Gastroesophageal sphincter (tissue), 4 donors: ENCODE data around the gene ACTN2. TPM values are rescaled to one million over a fixed set of nuclear protein-coding genes. Genes with fewer than 3 reads are reported as not detected.

Experiments used
- ATAC-seq: fragments of 150-250 bp; one replicate; pipeline ENCODE4 v1.9.1; 2016; ENCODE audit warnings: mild to moderate bottlenecking, moderate library complexity
- H3K27ac ChIP-seq, 4 donors: fragments of 200-600 bp; sonication (generic) in 3 of 4; 1 replicate in 3 of 4; 2 replicates in 1 of 4; pipeline ENCODE4 v1.5.1; 2016 to 2019
- H3K27me3 ChIP-seq: fragments of 200-600 bp; sonication (generic); one replicate; pipeline ENCODE4 v1.5.1; 2019
- H3K36me3 ChIP-seq, 2 donors: fragments of 200-600 bp; sonication (generic); one replicate each; pipeline ENCODE4 v1.5.1; 2019; ENCODE audit warnings: control low read depth in 1 of 2
- H3K4me1 ChIP-seq, 3 donors: fragments of 200-600 bp; sonication (generic); 1 replicate in 2 of 3; 2 replicates in 1 of 3; pipeline ENCODE4 v1.5.1; 2016 to 2019; ENCODE audit warnings: control low read depth in 2 of 3
- H3K4me3 ChIP-seq, 2 donors: fragments of 200-600 bp; sonication (generic); one replicate each; pipeline ENCODE4 v1.5.1; 2019; ENCODE audit warnings: mild to moderate bottlenecking in 1 of 2, moderate library complexity in 1 of 2
- H3K9me3 ChIP-seq, 3 donors: fragments of 200-600 bp; sonication (generic); one replicate each; pipeline ENCODE4 v1.5.1; 2017 to 2019; ENCODE audit warnings: control low read depth in 2 of 3
- CTCF ChIP-seq, 4 experiments: fragments of 200-600 bp in 2 of 4; fragments of 450-650 bp in 2 of 4; sonication (generic) in 1 of 4; IDR thresholded peaks; one replicate each; pipeline ENCODE4 v1.5.1; 2017 to 2019; ENCODE audit warnings: antibody characterized with exemption in 4 of 4, mild to moderate bottlenecking in 2 of 4, moderate library complexity in 2 of 4
- EP300 ChIP-seq: sonication (generic); formaldehyde crosslinking; IDR thresholded peaks from one replicate; pipeline ENCODE4 v1.6.1; 2017; ENCODE audit warnings: antibody characterized with exemption, mild to moderate bottlenecking
- POLR2A ChIP-seq, 2 donors: fragments of 450-650 bp; IDR thresholded peaks; one replicate each; pipeline ENCODE4 v1.6.1; 2017; ENCODE audit warnings: antibody characterized with exemption in 2 of 2, mild to moderate bottlenecking in 2 of 2, moderate library complexity in 1 of 2
- POLR2AphosphoS5 ChIP-seq: sonication (generic); formaldehyde crosslinking; IDR thresholded peaks from one replicate; pipeline ENCODE4 v1.6.1; 2017; ENCODE audit warnings: antibody characterized with exemption
- WGBS, 2 donors: methylation state at CpG; one replicate each; pipeline ENCODE4 v1.1.5; 2018; ENCODE audit warnings: low coverage in 1 of 2; 5-methylcytosine and 5-hydroxymethylcytosine counted together
- total RNA-seq, 4 donors: library from RNA; depleted of rRNA; stranded (reverse); fragments of >200 nt; gene quantifications; one replicate each; pipeline ENCODE4 v1.1.0, GENCODE V29; 2016

The ACTN2 gene
- total RNA-seq, 4 donors from 2014 or later: 5.7 to 21.3 (median 14.1) TPM

- Histone ChIP-seq H3K36me3 (peaks cover 0 to 25% of the 10 kb centered on the region in 2 donors), H3K4me3 (no peak overlapping the region), H3K9me3 (no peaks in the 10 kb centered on the region), H3K27ac (no peak overlapping the region), H3K27me3 (no peaks in the 10 kb centered on the region), H3K4me1 (peaks cover 0 to 7% (median 0%) of the 10 kb centered on the region in 3 donors)
- 66 to 73% methylated on average over 4 of the region's 4 CpGs for WGBS, 2 donors
- ATAC-seq: no peak
- TF ChIP-seq POLR2A (IDR thresholded peaks at IDR 0.05) (no peak), EP300 (no peak), POLR2AphosphoS5 (no peak), CTCF (IDR thresholded peaks at IDR 0.05) (no peak)
Measured at GRCh38 chr1:236751935-236752334, 65.6 kb downstream of the ACTN2 start.

- TF ChIP-seq CTCF (IDR thresholded peaks at IDR 0.05): peak in 1 of 4 experiments; percentile 34
- TF ChIP-seq POLR2A (IDR thresholded peaks at IDR 0.05): no peak
- 54 to 58% methylated on average over 4 to 5 of the region's 5 CpGs for WGBS, 2 donors
- H3K36me3 ChIP-seq: peaks cover 0 to 25% of the 10 kb centered on the region in 2 donors
- ATAC-seq: no peak
- H3K27ac ChIP-seq: no peak overlapping the region
- no peaks in the 10 kb centered on the region for H3K9me3 ChIP-seq
- H3K4me3 ChIP-seq: no peak overlapping the region
- H3K4me1 ChIP-seq: peaks cover 0 to 7% (median 0%) of the 10 kb centered on the region in 3 donors
- H3K27me3 ChIP-seq: no peaks in the 10 kb centered on the region
Measured at GRCh38 chr1:236753516-236753915, 67.2 kb downstream of the ACTN2 start.

- H3K4me1 ChIP-seq: peaks cover 0 to 7% (median 0%) of the 10 kb centered on the region in 3 donors
- H3K36me3 ChIP-seq: peaks cover 0 to 25% of the 10 kb centered on the region in 2 donors
- ATAC-seq: no peak
- TF ChIP-seq POLR2AphosphoS5: no peak
- no peak for TF ChIP-seq CTCF (IDR thresholded peaks at IDR 0.05)
- H3K27ac ChIP-seq: no peak overlapping the region
- 80% methylated on average over 1 of the region's 14 CpGs; no CpG with 5 or more reads in 1 of the 2 donors for WGBS, 2 donors
- H3K9me3 ChIP-seq: no peaks in the 10 kb centered on the region
- no peaks in the 10 kb centered on the region for H3K27me3 ChIP-seq
- no peak overlapping the region for H3K4me3 ChIP-seq
Measured at GRCh38 chr1:236753964-236754363, 67.7 kb downstream of the ACTN2 start.

GRCh38 chr1:236754525-236755210, 68.4 kb downstream of the ACTN2 start:
- TF ChIP-seq POLR2AphosphoS5: no peak
- TF ChIP-seq EP300: no peak
- no peak for TF ChIP-seq POLR2A (IDR thresholded peaks at IDR 0.05)
- no peak for TF ChIP-seq CTCF (IDR thresholded peaks at IDR 0.05)
- Histone ChIP-seq H3K4me1 (peaks cover 0 to 7% (median 0%) of the 10 kb centered on the region in 3 donors), H3K4me3 (no peak overlapping the region), H3K27me3 (no peaks in the 10 kb centered on the region), H3K9me3 (no peaks in the 10 kb centered on the region), H3K27ac (no peak overlapping the region), H3K36me3 (peaks cover 0 to 25% of the 10 kb centered on the region in 2 donors)
- WGBS, 2 donors: 75 to 89% methylated on average over 2 to 15 of the region's 18 CpGs
- no peak for ATAC-seq

GRCh38 chr1:236757640-236758039, 71.3 kb downstream of the ACTN2 start:
- no peak for ATAC-seq
- Histone ChIP-seq H3K9me3 (no peaks in the 10 kb centered on the region), H3K27ac (no peak overlapping the region), H3K4me3 (no peak overlapping the region), H3K4me1 (peaks cover 0 to 7% (median 0%) of the 10 kb centered on the region in 3 donors), H3K27me3 (no peaks in the 10 kb centered on the region), H3K36me3 (peaks cover 0 to 34% of the 10 kb centered on the region in 2 donors)
- TF ChIP-seq CTCF (IDR thresholded peaks at IDR 0.05): no peak
- TF ChIP-seq POLR2A (IDR thresholded peaks at IDR 0.05): no peak
- no peak for TF ChIP-seq EP300
- no peak for TF ChIP-seq POLR2AphosphoS5
- 86 to 92% methylated on average over 2 of the region's 2 CpGs for WGBS, 2 donors
